OCI-M2 (cell line): ENCODE data around the gene NAV2.
"Not testable (repeated sequence)": the region's sequence is repeated elsewhere in the genome, so short reads cannot be mapped to it uniquely, and the experiment has no call there.

Source experiments
- DNase-seq: peaks from one replicate; lab custom pipeline; 2025; ENCODE audit not compliant: unreplicated experiment; lab: John Stamatoyannopoulos, UW

Gene NAV2

DNA sequence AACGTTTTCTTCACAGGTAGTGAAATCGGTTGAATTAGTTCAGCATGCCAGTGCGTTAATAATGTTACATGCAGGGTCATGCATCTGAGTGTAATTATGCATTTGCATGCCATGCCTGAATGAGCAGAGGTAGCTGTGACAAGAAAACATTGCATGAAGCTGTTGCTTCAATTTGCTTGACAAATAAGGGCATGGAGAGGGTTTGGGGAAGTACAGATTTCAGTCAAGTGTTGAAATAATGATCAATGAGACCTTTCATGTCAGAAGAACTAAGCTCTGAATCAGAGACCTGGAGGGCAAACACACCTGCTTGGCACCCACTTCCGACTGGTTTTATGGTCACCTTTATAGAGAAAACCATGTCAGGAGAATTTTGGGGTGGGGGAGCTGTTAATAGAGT lies 226.2 kb downstream of the NAV2 start:
- DNase-seq = no peak

GRCh38 chr11:19939415-19939929 lies 226.8 kb downstream of the NAV2 start:
- DNase-seq = no peak

DNA sequence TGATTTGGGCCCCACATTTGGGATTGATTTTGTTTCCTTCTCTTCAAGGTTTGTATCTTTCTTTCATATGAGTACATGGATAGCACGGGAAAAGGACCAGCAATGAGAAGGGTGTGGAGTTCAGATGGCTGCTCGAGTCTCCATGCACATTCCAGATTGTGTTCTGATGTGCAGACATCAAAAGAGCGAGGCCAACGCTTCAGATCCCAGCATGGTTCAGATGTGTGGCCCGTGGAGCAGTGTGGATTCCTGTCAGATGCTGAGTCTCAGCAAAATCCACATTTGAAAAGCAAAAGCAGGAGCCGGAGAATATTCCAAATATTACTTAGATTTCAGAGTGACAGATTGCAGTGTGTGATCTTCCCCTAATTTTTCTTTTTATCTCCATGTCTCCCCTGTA lies 228.2 kb downstream of the NAV2 start:
- DNase-seq = no peak

DNA sequence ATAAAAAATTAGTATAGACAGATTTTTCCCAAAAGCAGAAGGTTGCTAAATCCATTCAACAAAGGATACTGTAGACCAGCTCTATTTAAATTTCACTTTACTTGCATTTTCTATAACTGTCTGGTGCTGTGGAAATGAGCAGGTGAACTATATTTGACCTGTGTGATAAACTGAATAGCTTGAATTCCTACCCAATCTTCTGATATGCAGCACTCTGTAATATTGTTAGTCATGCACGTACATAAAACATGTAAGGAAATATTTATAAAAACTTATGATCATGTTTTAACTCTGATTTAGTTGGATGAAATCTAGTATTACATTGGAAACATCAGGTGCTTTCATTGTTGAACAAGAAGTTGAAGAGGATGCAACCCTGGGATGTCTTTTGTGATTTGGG lies 234.0 kb downstream of the NAV2 start:
- DNase-seq = no peak

- no peak for DNase-seq
Measured at GRCh38 chr11:19947537-19948114, 235.0 kb downstream of the NAV2 start.

GRCh38 chr11:19949606-19950005 lies 237.0 kb downstream of the NAV2 start:
- no peak for DNase-seq

GRCh38 chr11:19951558-19952115 lies 239.0 kb downstream of the NAV2 start:
- DNase-seq = no peak

- DNase-seq = no peak
Measured at GRCh38 chr11:19952116-19952605, 239.5 kb downstream of the NAV2 start.

DNA sequence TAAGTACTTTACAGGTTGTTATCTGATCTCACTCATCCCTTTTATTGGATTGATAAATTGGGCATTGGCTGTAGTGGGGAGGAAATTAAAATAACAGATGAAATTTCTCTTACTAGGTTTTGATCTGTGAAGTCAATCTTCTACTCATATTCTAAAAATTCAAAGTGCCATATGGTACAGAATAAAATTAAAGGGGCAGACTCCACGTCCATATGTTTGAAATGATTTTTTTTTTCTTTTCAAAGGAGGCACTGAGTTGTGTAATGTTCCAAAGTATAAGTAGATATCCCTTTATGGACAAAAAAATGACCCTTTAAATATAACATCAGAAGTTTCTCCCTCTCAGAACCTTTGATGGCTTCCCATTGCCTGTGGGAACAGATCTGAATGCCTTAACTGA lies 240.3 kb downstream of the NAV2 start:
- DNase-seq = no peak

DNA sequence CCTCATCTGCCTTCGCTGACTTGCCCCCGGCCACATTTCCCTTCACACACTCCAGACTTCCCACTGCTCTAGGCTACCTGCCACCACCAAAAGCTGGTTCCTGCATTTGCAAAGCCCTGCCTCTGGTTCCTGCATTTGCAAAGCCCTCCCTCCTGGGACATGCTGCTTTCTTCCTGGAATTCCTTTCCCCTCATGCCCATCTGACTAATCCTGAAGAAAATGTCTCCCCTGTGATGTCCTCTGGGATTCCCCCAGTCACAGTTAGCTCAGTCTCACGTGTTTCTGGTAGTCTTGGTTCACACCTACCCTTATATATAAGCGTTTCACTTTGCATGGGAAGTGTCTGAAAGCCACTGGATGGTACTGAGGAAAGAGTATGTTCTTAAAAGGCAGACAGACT lies 240.7 kb downstream of the NAV2 start:
- no peak for DNase-seq

- DNase-seq = no peak
Measured at GRCh38 chr11:19953909-19954308, 241.3 kb downstream of the NAV2 start.

DNA sequence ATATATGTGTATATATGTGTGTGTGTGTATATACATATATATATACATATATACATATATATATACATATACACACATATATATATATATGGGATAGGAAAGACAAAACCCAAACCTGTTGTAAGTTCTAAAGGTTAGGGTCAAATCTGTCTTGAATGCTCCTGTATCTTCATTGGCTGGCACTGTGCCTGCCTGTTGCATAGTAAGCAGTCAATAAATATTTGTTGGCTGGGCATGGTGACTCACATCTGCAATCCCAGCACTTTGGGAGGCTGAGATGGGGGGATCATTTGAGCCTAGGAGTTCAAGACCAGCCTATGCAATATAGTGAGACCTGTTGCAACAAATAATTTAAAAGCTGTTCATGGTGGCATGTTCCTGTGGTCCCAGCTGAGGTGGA lies 242.3 kb downstream of the NAV2 start:
- DNase-seq = no peak

GRCh38 chr11:19955660-19956059 lies 243.0 kb downstream of the NAV2 start:
- DNase-seq = no peak

GRCh38 chr11:19956228-19956627 lies 243.6 kb downstream of the NAV2 start:
- DNase-seq = no peak

GRCh38 chr11:19957294-19957943 lies 244.8 kb downstream of the NAV2 start:
- DNase-seq = no peak

DNA sequence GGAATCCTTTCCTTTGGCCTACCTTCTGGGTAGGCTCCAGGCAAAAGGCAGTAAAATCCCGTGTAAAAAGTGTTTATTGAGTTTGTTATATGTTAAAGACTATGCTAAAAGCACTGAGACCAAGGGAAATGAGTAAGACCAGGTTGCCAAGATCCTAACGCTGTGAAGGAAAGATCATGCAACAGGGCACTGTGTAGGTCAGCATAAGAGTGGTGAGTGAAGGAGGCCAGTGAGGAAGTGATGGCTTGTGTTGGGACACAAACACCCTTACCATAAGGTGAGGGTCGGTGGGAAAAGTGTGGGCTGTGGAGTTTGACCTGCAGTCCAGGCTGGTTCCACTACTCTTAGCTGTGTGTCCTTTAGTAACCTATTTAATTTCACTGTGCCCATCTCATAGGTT lies 245.6 kb downstream of the NAV2 start:
- no peak for DNase-seq

- no peak for DNase-seq
Measured at GRCh38 chr11:19959210-19959609, 246.6 kb downstream of the NAV2 start.

GRCh38 chr11:19959648-19960059 lies 247.0 kb downstream of the NAV2 start:
- DNase-seq = no peak

- DNase-seq = not testable (repeated sequence)
Measured at GRCh38 chr11:19960410-19960809, 247.8 kb downstream of the NAV2 start.

DNA sequence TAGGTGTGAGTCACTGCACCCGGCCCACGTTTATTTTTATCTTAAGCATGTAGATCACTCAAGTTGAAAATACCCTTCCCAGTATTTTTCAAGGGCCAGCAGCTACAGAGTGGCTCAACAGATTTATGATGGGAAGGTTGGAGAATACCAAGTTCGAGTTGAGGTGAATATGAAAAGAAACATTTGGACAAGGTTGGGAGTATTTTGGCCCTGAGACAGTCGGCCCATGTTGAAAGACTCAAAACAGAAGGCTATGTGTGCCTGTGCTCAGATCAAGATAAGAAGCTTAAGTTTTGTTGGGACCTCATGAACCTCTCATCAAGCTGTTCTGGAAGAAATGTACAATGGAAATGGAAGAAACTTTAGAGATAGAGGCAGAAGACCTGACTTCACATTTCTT lies 248.6 kb downstream of the NAV2 start:
- no peak for DNase-seq

- no peak for DNase-seq
Measured at GRCh38 chr11:19962053-19962800, 249.6 kb downstream of the NAV2 start.

DNA sequence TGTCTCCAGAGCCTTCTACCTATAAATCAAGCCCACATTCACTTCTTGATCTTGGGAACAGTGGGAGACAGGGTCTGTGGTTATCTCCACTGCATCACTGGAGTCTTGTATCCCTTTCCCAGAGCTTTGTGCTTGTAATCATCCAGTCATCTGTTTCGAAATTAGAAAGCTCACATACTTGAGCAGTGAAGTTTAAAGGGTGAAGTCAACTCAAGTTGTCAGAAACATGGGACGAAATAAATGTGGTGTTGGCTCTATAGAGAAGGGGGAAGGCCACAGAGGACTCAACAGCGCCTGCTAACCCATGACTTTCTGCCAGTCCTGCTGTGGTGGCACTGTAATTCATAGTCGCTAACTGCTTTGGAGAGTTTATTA lies 250.2 kb downstream of the NAV2 start:
- DNase-seq = no peak
